Fibroblast of skin of scalp (primary cell): ENCODE results near the gene CIB1. TPM values are rescaled to one million over a fixed set of nuclear protein-coding genes. Genes with fewer than 3 reads are reported as not detected.
A peak's percentile ranks its signal among the peaks of the same experiment; 100 is the strongest.
"Not testable (repeated sequence)": the region's sequence is repeated elsewhere in the genome, so short reads cannot be mapped to it uniquely, and the experiment has no call there.

ENCODE experiments used
- DNase-seq: peaks from one replicate; pipeline ENCODE4 v3.0.0-alpha.2; 2013
- polyA plus RNA-seq, 2 experiments: library from polyadenylated mRNA; unstranded; fragments of 120-200 nt; gene quantifications; one replicate each; pipeline ENCODE4 v1.2.1, GENCODE V29; 2013; ENCODE audit not compliant: insufficient read length in 2 of 2

CIB1 gene
- polyA plus RNA-seq (2013, experiment 1 of 2; ENCODE audit: insufficient read length): 69.2 TPM
- polyA plus RNA-seq (2013, experiment 2 of 2; ENCODE audit: insufficient read length): 72.1 TPM

DNA sequence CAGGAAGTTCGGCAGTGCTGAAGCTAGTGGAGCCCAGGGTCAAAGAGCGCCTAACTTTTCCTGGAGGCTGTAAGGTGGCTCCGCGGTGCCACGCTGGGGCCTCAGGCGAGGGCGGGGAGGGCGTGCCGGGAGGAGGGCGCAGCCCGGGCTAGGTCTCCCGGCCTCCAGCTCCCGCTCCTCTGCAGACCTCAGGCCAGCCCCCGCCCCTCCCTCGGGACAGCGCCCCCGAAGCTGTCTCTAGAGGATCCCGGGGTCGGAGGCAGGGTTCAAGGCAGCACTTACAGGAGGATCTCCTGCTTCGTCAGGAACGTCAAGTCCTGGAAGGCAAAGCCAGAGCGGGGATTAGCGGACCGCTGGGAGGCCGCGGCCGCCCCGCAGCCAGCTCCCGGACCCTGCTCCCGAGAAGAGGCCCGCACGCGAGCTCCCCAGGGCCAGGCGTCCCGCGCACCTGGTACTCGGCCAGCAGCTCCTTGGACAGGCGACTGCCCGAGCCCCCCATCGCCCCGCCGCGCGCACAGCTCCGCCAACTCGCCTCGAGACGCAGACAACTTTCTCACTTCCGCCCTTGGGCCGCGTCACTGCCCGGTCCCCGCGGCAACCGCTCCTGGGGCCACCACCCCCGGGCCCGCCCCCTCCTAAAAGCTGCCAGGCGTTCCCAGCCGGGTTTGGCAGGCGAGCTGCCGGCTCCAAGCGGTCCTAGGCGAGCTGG, at the start of gene CIB1:
CIB1 (minus strand) TSS at position 555 of the 709 bp plus-strand sequence; CDS start at position 499, 56 bp downstream.
- DNase-seq: peak; percentile 97

DNA sequence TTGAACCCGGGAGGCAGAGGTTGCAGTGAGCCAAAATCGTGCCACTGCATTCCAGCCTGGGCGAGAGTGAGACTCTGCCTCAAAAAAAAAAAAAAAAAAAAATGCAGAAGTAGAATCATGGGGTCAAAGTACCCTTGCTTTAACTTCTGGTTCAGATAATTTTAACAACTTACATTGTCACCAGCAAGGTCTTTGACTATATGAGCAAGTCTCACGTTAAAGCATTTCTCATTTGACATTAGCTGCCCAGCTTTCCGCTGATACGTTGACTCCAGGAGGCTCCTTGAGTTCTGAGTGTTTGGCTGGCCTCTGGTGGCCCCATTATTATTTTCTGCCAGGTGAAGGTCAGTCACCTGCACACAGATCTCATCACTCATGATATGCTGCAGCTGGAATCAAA, 47.9 kb upstream of the CIB1 start:
- DNase-seq: not testable (repeated sequence)

DNA sequence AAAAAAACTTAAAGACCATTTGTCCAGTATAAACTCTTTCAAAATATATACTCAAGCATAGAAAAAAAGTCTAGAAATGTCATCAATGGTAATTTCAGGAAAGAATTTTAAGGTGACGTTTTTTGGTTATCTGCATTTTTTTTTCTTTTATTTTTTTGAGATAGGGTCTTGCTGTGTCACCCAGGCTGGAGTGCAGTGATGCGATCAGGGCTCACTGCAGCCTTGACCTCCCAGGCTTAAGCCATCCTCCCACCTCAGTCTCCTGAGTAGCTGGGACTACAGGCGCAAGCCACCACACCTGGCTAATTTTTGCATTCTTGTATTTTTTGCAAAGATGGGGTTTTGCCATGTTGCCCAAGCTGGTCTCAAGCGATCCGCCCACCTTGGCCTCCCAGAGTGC, 47.0 kb upstream of the CIB1 start:
- not testable (repeated sequence) for DNase-seq

DNA sequence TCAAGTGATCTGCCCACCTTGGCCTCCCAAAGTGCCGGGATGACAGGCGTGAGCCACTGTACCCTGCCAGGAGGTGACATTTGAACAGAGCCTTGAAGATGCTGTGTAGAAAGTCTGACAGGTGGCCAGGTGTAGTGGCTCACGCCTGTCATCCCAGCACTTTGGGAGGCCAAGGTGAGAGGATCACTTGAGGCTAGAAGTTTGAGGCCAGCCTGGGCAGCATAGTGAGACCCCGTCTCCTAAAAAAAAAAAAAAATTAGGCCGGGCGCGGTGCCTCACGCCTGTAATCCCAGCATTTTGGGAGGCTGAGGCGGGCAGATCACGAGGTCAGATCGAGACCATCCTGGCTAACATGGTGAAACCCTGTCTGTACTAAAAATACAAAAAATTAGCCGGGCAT, 44.7 kb upstream of the CIB1 start:
- DNase-seq: not testable (repeated sequence)

DNA sequence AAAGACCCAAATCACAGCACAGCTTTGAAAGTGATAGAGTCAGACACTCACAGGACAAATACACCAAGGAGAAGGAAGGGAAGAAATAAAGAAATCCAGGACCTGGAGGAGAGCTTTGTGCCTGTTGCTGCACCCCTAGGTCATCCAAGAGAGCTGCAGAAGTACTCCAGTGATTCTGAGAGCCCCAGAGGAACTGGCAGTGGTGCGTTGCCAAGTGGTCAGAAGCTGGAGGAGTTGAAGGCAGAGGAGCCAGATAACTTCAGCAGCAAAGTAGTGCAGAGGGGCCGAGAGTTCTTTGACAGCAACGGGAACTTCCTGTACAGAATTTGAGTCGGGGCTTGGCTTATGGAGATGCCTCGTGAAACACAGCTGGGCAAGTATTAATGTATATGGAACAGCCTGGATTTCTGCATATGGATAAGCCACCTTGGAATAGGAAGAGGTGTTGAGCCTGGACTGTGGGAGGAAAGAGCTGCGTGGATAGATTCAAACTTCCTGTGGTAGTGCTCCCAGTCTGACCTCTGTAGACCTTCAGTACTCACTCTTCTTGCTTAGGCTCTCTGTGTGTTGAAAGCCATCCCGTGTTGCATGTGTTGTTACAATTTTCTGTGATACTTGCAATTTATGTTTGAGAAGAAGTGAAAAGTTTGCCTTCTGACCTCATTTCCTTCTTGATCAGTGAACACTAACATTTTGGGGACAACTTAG, 37.9 kb upstream of the CIB1 start:
- no peak for DNase-seq

DNA sequence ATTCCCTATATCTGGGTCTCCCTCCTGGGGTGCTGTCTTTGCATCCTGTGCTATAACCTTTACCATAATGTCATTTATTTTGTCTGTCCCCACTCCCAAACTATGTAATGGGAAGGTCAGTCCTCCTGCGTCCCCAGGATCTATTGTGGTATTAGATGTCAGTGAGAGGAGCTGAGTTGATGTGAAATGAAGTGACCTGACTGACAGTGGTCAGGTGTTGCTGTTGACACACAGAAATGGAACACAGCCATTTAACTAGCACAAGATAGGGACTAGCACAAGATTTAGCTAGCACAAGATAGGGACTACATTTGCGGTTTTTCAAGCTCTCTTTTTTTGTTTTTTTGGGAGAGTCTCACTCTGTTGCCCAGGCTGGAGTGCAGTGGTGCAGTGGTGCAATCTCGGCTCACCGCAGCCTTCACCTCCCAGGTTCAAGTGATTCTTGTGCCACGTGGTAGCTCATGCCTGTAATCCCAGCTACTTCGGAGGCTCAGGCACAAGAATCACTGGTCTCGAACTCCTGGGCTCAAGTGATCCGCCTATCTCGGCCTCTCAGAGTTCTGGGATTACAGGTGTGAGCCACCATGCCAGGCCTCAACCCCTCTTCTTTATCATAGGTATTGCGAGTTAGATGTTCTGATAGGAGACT, 36.9 kb upstream of the CIB1 start:
- DNase-seq: no peak

DNA sequence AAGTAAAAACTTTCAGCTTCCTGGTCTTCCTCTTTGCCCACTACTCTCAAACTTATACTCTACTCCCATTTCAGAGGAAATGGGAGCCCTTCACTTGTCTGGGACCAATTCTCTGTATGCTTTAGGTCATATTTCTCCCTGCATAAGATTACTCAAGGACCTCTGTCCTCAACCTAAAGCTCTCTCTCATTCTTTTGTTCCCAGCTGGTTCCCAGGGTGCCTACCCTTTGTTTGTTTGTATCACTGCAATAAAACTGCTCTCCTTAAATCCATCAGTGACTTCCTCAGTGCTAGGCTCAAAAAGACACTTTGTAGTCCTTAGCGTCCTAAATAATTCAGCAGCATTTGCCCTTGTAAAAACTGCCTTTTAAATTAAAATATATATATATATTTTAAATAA, 34.7 kb upstream of the CIB1 start:
- DNase-seq: no peak

DNA sequence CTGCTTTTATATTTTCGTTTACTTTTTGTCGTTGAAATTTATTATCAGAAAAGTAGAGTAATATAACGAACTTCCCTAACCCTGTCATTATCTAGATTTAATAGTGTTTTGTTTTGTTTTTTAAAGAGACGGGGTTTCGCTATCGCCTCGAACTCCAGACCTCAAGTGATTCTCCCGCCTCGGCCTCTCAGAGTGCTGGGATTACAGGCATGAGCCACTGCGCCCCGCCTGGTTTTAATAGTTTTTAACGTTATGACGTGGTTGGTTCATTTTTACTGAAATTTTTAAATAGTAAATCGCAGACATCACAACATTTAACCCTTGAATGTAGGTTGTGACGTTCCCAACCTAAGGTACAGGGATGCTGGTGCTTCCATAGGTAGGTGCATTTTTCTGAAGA, 32.7 kb upstream of the CIB1 start:
- DNase-seq: peak; percentile 27

DNA sequence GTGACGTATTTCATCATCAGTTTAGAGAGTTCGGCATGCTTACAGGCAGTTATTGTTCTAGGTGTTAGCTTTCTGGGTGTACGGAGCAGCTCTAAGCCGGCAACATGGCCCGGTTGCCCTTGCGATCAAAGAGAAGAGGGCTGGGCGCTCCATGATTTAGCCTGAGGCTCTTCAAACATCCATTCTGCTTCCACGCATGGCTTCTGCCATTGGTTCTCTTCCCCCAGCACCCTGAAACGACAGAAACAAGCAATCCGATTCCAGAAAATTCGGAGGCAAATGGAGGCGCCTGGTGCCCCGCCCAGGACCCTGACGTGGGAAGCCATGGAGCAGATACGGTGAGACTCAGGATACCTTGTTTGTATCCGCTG, 32.3 kb upstream of the CIB1 start:
- DNase-seq: peak; percentile 19

DNA sequence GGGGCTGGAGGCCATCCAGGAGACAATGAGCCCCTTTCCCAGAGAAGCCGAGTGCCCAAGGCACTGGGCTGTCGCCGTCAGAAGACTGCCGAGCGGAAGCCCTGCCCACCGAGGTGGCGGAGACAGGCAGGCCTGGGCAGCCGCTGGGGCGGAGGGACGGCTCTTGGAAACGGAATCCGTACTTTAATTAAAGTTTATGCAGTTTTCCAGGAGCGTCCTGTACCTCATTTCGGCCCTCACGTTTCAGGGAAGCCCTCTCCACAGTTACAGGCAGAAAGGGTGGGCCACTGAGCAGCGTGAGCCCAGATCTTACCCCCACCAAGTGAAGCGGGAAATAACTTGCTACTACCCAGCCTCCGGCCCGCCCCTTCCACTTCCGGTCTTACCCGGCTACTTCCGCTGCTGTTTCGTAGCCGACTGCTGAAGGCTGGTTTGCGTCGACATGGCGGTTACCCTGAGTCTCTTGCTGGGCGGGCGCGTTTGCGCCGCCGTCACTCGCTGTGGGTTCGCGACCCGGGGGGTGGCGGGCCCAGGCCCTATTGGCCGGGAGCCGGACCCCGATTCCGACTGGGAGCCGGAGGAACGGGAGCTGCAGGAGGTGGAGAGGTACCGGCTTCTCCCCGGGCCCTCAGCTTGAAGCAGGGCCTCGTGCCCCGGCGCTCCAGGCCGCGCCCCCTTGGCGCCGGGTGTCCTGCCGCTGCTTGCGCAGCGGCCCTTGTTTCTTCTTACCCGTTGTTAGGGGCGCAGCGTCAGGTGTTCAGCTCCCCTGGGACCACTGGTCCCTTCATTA, 31.7 kb upstream of the CIB1 start, which contains the start of gene NGRN:
NGRN (plus strand) TSS at position 402 of the 790 bp plus-strand sequence; CDS start at position 443, 41 bp downstream.
- DNase-seq: peak; percentile 90

DNA sequence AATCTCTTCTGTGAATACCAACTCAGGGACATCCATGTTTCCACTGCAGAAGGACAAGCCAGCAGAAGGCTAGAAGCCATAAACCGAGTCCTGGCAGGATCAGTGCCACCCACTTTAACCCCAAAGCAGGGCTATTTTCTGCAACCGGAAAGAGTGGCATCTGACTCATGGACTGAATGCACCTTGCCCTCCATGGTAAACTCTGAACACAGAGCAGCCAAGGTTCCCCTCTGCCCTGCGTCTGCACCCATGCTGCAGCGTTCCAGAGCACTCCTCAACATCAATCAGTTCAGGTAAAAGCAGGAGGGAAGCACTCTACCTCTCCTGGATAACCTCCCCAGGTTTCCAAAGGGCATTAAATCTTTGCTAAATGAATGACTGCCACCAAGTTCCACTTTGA, 30.9 kb upstream of the CIB1 start:
- no peak for DNase-seq

DNA sequence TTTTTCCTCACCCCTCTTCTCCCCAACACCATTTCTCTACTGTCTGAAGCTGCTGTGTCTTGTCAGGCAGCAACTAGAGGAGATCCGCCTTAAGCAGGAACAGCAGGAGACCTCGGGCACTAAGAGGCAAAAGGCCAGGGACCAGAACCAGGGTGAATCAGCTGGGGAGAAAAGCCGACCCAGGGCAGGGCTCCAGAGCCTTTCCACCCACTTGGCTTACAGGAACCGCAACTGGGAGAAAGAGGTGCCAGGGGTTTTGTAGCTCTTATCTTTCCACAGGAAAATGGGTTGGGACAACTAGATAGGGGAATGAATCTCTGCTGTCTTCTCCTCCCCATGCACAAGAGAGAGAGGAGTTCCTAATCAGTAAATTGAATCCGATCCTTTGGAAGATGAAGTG, 28.7 kb upstream of the CIB1 start:
- DNase-seq: no peak

DNA sequence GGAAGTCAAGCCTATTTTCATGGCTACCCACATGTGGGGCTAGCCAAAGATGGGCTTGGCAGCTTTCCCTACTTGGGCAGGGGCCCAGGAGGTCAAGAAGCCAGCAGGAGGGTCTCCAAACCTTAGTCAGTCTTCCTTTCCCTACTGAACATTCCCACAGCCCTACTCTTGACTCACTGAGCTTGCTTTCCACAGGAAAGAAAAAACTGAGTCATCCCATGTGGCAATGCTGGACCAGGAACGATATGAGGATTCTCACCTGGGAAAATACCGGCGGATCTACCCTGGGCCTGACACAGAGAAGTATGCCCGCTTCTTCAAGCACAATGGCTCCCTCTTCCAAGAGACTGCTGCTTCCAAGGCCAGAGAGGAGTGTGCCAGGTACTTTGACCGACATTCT, 28.1 kb upstream of the CIB1 start:
- no peak for DNase-seq

DNA sequence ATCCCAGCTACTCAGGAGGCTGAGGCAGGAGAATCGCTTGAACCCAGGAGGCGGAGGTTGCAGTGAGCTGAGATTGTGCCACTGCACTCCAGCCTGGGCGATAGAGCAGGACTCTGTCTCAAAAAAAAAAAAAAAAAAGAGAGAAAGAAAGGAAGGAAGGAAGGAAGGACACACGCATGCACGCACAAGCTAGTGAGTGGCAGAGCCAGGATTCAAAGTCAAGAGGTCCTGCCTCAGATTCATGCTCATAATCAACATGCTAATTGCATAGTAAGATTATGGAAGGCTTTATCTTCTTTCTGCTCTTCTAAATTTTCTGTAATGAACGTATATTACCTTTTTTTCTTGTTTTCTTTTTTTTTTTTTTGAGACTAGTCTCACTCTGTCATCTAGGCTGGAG, 27.0 kb upstream of the CIB1 start:
- not testable (repeated sequence) for DNase-seq

DNA sequence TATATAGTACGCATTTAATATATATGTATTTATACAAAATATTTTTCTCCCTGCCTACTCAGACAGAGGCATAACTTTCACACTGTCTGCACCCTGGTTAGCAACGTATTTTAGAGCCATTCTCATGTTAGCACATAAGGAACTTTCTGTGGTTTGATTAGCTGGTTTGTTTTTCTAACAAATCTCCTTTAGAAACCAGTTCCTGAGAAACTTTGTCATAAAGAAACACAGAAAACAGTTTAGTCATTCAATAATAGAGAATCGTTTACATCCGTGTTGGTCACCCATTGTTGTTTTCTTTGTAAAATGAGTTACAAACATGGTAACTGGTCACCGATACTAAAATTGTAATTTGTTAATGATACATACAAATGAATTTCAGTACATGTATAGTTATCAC, 25.8 kb upstream of the CIB1 start:
- DNase-seq: no peak

DNA sequence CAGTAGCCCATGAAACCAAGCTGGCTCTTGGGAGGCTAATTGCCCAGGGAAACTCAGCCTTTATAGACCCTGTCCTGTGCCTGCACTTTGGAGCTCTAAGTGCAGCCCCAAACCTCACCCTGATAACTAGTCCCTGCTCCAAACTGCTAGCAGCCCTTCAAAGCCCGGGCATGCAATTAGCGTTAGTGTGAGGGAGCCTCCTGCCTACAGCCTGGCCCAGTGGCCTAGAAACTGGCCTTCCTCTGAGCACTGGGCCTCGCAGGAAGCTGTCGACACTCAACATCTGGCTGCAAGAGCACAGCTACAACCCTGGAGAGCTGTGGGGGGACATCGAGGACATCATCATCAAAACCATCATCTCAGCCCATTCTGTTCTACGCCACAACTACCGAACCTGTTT, 24.0 kb upstream of the CIB1 start:
- DNase-seq: no peak

DNA sequence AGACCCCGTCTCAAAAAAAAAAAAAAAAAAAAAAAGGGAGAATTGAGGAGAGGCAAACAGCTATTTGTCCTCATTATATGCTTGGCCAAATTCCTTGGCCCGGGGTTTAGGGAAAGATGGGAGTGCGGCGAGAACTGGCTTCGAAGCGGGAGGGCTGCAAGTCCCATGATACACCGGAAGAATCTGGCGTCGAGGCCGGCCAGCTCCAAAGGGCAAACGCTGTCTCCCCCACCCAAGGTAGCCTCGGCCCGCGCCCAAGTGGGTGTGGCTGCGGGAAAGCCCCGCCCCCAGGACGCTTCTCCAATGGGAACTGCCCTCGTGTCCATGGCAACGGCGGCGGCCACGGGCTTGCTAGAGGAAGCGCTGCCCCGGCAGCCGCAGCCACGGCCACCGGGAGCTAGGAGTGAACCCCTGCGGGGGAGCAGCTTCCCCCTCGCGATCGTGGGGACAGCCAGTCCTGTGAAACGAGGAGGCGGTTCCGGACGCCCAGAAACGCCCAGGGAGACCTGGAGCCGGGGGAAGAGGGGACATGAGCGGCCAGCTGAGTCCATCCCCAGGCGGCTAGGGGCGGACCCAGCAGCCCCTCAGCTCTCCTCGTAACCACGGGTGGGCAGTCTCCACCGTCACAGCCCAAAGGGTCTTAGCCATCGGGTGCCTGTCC, 15.6 kb upstream of the CIB1 start, which contains the start of gene TTLL13:
TTLL13 (plus strand) TSS at position 354 of the 661 bp plus-strand sequence. CDS start 1,075 bp downstream, outside the sequence.
- DNase-seq: peak; percentile 85

DNA sequence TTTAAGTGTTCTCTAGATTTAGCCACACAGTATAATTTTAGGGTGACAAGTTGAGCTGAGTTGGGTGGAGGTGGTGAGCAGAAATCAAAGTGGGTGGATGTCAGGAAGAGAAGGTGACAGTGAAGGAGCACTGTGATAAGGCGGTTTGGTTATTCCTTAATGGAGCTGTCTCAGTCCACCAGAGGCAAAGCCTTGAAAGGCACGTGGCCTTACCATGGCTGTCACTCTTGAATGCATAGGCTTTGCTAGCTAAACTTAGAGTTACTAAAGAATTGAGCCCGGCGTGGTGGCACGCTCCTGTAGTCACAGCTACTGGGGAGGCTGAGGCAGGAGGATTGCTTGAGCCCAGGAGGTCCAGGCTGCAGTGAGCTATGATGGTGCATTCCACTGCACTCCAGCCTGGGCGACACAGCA, 15.1 kb upstream of the CIB1 start:
- DNase-seq: no peak

DNA sequence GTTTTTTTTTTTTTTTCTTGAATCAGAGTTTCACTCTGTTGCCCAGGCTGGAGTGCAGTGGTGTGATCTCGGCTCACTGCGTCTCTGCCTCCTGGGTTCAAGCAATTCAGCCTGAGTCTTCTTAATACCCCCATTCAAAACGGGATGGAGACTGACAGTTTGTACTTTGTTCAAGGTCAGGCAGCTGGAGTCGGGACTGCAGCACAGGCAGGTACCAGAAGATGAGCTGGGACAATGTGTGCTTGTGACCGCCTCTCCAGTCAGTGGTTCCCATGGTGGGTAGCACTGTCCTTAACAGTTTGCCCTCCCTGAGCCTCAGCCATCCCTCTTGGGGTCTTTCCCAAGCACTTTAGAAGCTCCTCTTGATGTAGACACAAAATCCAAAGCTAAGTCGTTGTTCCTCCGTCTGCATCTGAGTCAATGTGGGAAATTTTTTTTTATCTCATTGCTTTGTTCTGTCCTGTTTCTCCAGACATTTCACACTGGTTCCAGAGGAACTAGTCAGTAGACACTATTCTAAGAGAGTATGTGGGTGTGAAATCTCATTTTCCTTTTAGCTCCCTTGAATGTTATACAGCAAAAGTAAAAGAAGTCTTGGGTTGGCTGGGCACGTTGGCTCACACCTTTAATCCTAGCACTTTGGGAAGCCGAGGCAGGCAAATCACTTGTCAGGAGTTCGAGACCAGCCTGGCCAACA, 10.3 kb upstream of the CIB1 start:
- DNase-seq: no peak

DNA sequence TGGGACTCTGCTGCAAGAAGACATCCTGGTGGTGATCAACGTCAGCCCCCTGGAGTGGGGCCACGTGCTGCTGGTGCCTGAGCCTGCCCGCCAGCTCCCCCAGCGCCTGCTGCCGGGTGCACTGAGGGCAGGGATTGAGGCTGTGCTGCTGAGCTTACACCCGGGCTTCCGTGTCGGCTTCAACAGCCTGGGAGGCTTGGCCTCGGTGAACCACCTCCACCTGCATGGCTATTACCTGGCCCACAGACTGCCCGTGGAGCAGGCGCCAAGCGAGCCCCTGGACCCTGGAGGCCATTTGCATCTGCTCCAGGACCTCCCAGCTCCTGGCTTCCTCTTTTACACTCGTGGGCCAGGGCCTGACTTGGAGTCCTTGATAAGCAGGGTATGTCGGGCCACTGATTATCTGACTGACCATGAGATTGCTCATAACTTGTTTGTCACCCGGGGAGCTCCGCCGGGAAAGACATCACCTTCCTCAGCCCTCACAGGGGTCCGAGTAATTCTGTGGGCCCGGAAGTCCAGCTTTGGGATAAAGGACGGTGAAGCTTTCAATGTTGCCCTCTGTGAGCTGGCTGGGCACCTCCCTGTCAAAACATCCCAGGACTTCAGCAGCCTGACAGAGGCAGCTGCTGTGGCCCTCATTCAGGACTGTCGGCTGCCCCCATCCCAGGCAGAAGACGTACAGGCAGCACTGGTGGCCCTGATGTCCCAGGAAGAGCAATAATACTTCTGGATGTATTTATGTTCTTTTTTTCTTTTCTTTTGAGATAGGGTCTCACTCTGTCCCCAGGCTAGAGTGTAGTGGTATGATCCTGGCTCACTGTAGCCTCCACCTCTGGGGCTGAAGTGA, 7.8 kb upstream of the CIB1 start:
- DNase-seq: no peak
